OCI-M2 (cell line): Measurements from ENCODE around the gene FERMT3.
"Not testable (repeated sequence)": the region's sequence is repeated elsewhere in the genome, so short reads cannot be mapped to it uniquely, and the experiment has no call there.

Source experiments
- DNase-seq: peaks from one replicate; lab custom pipeline; 2025; ENCODE audit not compliant: unreplicated experiment; lab: John Stamatoyannopoulos, UW

Gene FERMT3

GRCh38 chr11:64233913-64234586 is 27.5 kb downstream of the FERMT3 start, which contains the start of gene VEGFB:
VEGFB (plus strand) TSS chr11:64234584; CDS start chr11:64234834, 250 bp downstream.
- no peak for DNase-seq

DNA sequence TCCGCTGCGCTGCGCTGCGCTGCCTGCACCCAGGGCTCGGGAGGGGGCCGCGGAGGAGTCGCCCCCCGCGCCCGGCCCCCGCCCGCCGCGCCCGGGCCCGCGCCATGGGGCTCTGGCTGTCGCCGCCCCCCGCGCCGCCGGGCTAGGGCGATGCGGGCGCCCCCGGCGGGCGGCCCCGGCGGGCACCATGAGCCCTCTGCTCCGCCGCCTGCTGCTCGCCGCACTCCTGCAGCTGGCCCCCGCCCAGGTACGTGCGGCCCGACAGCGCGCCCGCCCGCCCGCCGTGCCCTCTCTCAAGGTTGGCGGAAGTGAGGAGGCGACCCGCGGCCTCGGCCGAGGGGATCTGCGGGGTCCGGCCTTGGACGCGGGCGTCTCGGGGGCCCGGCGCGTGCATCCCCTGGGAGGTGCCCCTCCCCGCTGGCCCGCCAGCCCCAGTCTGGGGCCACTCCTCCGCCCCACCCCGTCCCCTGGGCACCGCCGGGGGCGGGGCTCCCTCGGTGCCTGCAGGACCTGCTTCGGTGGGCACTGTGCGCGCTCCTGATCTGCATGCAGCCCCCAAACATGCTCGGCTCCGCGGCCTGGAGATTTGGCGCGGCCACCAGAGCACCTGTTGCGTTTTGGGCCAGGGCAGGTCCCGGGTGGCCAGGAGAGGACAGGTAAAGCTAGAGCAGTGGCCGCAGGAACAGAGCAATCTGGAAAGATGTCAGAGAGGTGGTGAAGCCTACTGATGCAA is 28.3 kb downstream of the FERMT3 start:
- DNase-seq, result no peak

GRCh38 chr11:64235437-64236161 is 29.1 kb downstream of the FERMT3 start:
- DNase-seq, result no peak

GRCh38 chr11:64237484-64237951 is 31.0 kb downstream of the FERMT3 start:
- no peak for DNase-seq

DNA sequence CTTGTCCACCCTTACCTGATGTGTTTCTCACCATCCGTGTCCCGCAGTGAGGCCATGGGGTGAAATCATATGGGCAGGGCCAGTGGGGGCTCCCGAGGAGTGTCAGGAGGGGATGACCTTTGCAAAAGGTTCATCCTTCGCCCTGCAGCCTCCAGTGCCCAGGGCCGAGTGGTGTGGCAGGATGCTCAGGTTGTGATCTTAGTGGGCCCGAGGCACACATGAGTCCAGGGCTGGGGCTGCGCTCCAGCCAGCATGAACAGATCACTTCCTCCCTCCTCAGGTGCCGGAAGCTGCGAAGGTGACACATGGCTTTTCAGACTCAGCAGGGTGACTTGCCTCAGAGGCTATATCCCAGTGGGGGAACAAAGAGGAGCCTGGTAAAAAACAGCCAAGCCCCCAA is 31.6 kb downstream of the FERMT3 start:
- no peak for DNase-seq

DNA sequence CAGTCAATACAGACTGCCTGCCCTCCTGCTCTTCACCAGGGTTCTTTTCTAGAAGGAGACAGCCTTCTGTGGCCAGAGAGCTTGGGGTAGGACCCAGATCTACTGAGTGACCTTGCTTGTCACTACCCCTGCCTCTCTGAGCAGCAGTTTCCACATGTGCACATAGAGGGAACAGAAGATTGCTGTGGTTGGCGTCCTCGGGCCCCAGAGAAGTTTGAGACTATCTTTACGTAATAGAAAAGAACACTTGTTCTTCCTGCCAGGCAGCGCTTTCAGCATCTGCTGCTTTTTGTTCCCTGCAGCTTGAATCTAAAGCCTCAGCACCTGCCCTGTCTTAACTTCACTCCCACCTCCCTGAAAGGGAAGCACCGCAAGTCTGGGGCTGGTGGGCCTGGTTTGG is 32.5 kb downstream of the FERMT3 start:
- no peak for DNase-seq

DNA sequence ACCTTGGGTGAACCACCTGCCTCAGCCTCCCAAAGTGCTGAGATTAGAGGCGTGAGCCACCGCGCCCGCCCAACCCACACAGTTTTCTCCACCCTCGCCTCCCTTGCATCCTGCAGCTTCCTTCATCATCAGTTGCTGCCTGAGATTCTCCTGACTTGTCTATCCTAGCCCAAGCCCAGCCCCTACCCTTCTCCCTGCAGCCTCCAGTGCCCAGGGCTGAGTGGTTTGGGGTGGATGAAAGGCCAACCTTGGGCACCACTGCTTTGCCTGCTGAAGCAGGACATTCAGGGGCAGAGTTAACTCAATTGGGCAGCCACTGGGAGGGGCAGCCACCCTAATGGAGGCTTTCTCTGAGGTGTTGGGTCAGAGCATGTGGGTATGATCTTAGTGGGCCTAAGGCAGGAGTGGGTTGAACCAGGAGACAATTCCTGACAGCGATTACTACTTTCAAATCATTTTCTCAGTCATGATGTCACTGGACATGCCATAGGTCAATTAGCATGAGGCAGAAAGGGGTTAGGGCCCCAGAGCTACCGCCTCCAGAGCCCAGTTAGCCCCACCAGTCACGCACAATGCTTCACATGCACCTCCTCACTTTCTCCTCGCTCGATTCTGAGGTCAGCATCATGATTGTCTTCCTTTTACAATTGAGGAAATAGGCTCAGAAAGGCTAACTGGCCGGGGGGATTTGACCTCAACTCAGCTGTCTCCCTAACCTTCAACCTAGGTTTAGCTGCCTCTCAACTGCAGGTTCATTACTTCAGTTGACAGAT is 33.3 kb downstream of the FERMT3 start:
- DNase-seq, result no peak

GRCh38 chr11:64240435-64241240 is 34.1 kb downstream of the FERMT3 start, which contains the start of gene FKBP2:
FKBP2 (plus strand) TSS chr11:64241095; CDS start chr11:64242388, 1,293 bp downstream.
- no peak for DNase-seq

GRCh38 chr11:64241241-64241490 is 34.6 kb downstream of the FERMT3 start:
- peak; percentile 56 for DNase-seq

- DNase-seq, result no peak
Observed at GRCh38 chr11:64241491-64242374, 35.2 kb downstream of the FERMT3 start.

- DNase-seq, result no peak
Observed at GRCh38 chr11:64243236-64243854, 36.8 kb downstream of the FERMT3 start.

GRCh38 chr11:64244107-64244506 is 37.6 kb downstream of the FERMT3 start:
- DNase-seq, result no peak

DNA sequence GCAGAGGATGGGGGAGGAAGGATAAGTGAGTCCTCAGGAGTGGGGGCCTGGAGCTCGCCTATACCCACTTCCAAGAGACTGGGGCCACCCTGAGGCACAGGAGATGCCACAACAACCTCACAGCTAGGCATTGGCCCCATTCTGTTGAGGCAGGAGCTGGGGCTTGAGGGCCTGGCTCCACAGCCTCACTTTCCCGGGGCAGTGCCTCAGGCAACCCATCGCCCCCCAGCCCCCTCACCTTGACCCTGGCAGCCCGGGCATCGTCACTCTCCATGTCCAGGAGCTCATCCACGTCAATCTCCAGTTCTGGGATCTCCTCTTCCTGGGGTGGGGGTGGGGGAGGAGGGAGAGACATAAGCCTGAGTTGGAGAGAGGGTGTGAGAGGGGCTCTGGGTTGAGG is 38.4 kb downstream of the FERMT3 start:
- DNase-seq, result no peak

DNA sequence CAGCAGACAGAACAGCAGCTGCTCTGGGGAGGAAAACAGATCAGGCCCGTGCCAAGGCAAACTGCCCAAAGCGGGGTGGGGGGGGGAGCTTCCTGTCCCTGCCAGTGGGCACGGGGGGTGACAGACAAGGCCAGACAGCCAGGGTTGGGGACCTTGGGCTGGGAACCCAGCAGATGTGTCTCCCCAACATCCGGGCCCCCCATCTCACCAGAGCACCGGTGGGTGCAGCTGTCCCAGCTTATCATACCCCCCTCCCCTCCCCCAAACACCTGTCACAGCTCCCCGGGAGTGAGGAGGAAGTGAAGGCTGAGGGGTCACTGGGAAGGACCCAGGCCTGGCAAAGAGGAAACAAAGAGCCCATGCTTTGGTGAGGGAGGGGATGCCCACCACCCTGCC is 38.9 kb downstream of the FERMT3 start:
- no peak for DNase-seq

DNA sequence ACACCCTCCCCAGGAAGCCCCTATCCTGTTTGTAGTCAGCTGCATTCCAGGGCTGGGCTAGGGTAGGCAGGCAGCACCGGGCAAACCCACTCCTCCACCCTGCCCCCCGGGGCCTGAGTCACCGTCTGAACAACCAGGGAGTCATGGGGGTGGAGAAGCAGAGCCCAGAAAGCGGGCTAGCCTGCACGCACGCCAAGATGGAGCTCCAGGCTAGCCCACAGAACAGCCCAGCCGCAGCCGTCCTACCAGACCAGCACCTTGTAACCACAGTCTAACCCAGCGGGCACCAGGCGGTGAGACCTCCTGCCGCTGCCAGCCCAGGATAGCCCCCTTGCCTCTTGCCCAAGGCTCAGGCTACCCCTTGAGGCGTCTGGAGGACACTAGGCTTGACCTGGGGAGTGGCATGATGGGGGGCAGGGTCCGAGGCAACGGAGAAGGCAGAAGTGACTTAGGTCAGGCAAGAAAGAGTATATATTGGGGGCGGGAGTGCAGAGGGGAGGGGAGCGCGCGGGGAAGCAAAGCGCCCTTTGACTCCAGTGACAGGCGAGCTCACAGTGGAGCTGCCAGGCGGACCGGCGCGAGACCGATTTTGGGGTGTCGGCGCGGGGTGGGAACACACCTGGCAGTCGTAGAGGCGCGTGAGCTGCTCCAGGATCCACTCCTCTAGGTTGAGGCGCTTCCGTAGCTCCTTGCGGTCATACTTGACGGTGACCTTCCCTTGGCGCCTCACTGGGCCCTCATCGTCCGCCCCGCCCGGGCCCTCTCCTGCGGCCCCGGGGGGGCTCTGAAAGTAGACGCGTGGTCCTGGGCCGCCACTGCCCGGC is 39.5 kb downstream of the FERMT3 start:
- no peak for DNase-seq

DNA sequence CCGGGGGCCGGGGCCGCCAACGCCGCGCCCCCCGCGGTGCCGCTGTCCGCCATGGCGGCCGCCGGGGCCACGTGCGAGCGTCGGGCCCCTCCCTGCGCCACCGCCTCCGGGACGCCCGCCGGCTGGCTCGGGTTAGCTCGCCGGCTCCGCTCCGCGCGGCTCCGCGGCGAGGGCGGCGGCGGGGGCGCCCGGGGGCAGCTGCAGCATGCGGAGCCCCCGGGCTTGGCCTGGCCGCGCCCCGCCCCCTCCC is 40.0 kb downstream of the FERMT3 start:
- not testable (repeated sequence) for DNase-seq

- DNase-seq, result no peak
Observed at GRCh38 chr11:64246871-64247728, 40.6 kb downstream of the FERMT3 start, which contains the start of gene PPP1R14B. PPP1R14B (minus strand) TSS chr11:64246943; CDS start chr11:64246673, 270 bp downstream.
